PFSK-1 (cell line): ENCODE measurements around the gene ATP13A2.

Experiments
- FOXP2 ChIP-seq: optimal IDR thresholded peaks from 2 replicates; pipeline ENCODE3; 2011; ENCODE audit warnings: borderline replicate concordance, control low read depth, inconsistent platforms; ENCODE audit not compliant: insufficient read depth; ENCODE audit errors: extremely low read length, extremely low read depth
- POLR2AphosphoS5 ChIP-seq: IDR thresholded peaks from 2 replicates; pipeline ENCODE4 v1.6.1; 2012; ENCODE audit warnings: low read depth, mild to moderate bottlenecking, control low read depth, low read length, moderate library complexity
- SIN3A ChIP-seq: IDR thresholded peaks from 2 replicates; pipeline ENCODE4 v1.6.1; 2012; ENCODE audit warnings: mild to moderate bottlenecking, low read length, moderate library complexity, borderline replicate concordance; ENCODE audit not compliant: insufficient read depth
- TAF1 ChIP-seq: IDR thresholded peaks from 2 replicates; pipeline ENCODE4 v1.6.1; 2012; ENCODE audit warnings: low read length, control low read depth, borderline replicate concordance; ENCODE audit not compliant: insufficient read depth
- TF ChIP-seq, protein P1 (sequence below), 2 experiments: IDR thresholded peaks; 2 replicates each; pipeline versions ENCODE4 v1.6.1 to v1.8.0; 2011 to 2012; ENCODE audit warnings: low read depth in 2 of 2, low read length in 2 of 2, control low read depth in 1 of 2, inconsistent platforms in 1 of 2, mild to moderate bottlenecking in 1 of 2, moderate library complexity in 1 of 2; ENCODE audit not compliant: insufficient read depth in 1 of 2

Gene ATP13A2

GRCh38 chr1:16969651-16970050 lies 42.1 kb downstream of the ATP13A2 start:
- TF ChIP-seq, protein P1, sequence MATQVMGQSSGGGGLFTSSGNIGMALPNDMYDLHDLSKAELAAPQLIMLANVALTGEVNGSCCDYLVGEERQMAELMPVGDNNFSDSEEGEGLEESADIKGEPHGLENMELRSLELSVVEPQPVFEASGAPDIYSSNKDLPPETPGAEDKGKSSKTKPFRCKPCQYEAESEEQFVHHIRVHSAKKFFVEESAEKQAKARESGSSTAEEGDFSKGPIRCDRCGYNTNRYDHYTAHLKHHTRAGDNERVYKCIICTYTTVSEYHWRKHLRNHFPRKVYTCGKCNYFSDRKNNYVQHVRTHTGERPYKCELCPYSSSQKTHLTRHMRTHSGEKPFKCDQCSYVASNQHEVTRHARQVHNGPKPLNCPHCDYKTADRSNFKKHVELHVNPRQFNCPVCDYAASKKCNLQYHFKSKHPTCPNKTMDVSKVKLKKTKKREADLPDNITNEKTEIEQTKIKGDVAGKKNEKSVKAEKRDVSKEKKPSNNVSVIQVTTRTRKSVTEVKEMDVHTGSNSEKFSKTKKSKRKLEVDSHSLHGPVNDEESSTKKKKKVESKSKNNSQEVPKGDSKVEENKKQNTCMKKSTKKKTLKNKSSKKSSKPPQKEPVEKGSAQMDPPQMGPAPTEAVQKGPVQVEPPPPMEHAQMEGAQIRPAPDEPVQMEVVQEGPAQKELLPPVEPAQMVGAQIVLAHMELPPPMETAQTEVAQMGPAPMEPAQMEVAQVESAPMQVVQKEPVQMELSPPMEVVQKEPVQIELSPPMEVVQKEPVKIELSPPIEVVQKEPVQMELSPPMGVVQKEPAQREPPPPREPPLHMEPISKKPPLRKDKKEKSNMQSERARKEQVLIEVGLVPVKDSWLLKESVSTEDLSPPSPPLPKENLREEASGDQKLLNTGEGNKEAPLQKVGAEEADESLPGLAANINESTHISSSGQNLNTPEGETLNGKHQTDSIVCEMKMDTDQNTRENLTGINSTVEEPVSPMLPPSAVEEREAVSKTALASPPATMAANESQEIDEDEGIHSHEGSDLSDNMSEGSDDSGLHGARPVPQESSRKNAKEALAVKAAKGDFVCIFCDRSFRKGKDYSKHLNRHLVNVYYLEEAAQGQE (IDR thresholded peaks at IDR 0.05; ENCODE audit: insufficient read depth in 1 of 2, low read depth in 2 of 2, low read length in 2 of 2): no peak
- TF ChIP-seq TAF1 (no peak), POLR2AphosphoS5 (no peak; the same call in 1 of the 2 replicates), SIN3A (no peak), FOXP2 (no peak)

GRCh38 chr1:16969057-16969611 lies 42.6 kb downstream of the ATP13A2 start:
- no peak for TF ChIP-seq SIN3A
- TF ChIP-seq TAF1: no peak
- TF ChIP-seq POLR2AphosphoS5: no peak; the same call in 1 of the 2 replicates
- TF ChIP-seq, protein P1 (IDR thresholded peaks at IDR 0.05; ENCODE audit: insufficient read depth in 1 of 2, low read depth in 2 of 2, low read length in 2 of 2): no peak
- TF ChIP-seq FOXP2: no peak

- TF ChIP-seq TAF1: no peak
- TF ChIP-seq, protein P1 (IDR thresholded peaks at IDR 0.05; ENCODE audit: insufficient read depth in 1 of 2, low read depth in 2 of 2, low read length in 2 of 2): no peak
- TF ChIP-seq POLR2AphosphoS5: no peak
- no peak for TF ChIP-seq SIN3A
- no peak for TF ChIP-seq FOXP2
These were observed 43.4 kb downstream of the ATP13A2 start for GRCh38 chr1:16968372-16968771.

- TF ChIP-seq, protein P1 (IDR thresholded peaks at IDR 0.05; ENCODE audit: insufficient read depth in 1 of 2, low read depth in 2 of 2, low read length in 2 of 2): no peak
- TF ChIP-seq POLR2AphosphoS5: no peak
- TF ChIP-seq SIN3A: no peak
- no peak for TF ChIP-seq TAF1
- no peak for TF ChIP-seq FOXP2
These were observed 43.8 kb downstream of the ATP13A2 start for GRCh38 chr1:16967962-16968361.

GRCh38 chr1:16967095-16967575 lies 44.6 kb downstream of the ATP13A2 start:
- TF ChIP-seq, protein P1 (IDR thresholded peaks at IDR 0.05; ENCODE audit: insufficient read depth in 1 of 2, low read depth in 2 of 2, low read length in 2 of 2): no peak
- no peak for TF ChIP-seq POLR2AphosphoS5
- TF ChIP-seq SIN3A: no peak
- no peak for TF ChIP-seq TAF1
- TF ChIP-seq FOXP2: no peak
